KOPT-K1 (cell line): Measurements from ENCODE around the gene NLRP1.
A peak's percentile ranks its signal among the peaks of the same experiment; 100 is the strongest.

Experiments
- H3K27ac ChIP-seq: fragments of 200-600 bp; sonication (generic); 2 replicates; pipeline ENCODE4 v1.5.1; 2016; ENCODE audit warnings: antibody characterized with exemption, mild to moderate bottlenecking, low read depth, low read length; ENCODE audit not compliant: poor library complexity, severe bottlenecking
- H3K36me3 ChIP-seq: fragments of 200-600 bp; sonication (generic); 2 replicates; pipeline ENCODE4 v1.5.1; 2017; ENCODE audit warnings: antibody characterized with exemption, mild to moderate bottlenecking, low read length, moderate library complexity; ENCODE audit not compliant: insufficient read depth
- H3K9me3 ChIP-seq: fragments of 200-600 bp; sonication (generic); 2 replicates; pipeline ENCODE4 v1.5.1; 2017; ENCODE audit warnings: antibody characterized with exemption, low read length, mild to moderate bottlenecking; ENCODE audit not compliant: insufficient read depth, poor library complexity, severe bottlenecking

NLRP1 gene

DNA sequence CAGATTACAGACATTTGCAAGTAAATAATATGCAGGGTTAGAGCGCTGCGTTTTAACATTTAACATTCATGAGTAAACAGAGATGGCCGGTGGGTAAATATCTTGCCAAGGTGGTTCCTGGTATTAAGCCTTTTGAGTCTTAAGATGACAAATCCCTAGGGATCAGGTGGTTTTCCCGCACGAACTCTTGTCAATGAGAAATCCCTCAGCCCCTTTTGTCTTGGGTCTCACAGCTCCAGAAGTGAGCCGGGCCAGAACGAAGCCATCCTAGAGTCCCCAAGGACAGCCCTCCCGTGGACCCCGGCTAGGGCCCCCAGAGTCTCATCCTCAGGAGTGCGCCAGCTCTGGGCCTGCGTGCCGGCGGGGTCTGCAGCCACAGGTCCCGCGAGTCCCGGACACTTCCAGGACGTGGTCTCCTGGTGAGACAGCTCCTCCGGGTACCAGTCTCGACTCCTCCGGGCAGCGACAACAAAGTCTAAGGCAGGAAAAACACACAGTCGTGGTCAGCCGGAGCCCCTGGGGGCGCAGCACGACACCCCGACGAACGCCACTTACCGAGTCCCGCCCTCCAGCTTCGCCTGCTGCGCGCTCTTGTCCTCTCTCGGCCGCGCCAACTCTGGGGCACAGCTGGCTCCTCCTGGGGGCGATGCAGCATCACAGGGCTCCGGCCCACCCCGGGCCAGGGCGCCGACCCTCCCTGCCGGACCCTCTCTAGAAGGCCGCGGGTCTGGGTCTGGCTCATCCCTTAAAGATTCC is 84.7 kb downstream of the NLRP1 start:
- Histone ChIP-seq H3K9me3 (no peaks in the 10 kb centered on the region), H3K36me3 (no peaks in the 10 kb centered on the region), H3K27ac (no peak overlapping the region)

DNA sequence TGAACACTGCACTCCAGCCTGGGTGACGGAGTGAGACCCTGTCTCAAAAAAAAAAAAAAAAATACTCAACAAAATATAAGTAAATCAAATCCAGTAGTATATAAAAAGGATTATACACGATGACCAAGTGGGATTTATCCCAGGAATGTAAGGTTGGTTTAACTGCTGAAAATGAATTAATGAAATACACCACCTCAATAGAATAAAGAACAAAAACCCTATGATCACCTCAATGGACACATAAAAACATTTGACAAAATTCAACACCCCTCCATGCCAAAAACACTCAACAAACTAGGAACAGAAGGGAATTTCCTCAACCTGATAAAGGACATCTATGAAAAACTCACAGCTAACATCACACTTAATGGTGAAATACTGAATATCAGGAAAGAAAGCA is 91.3 kb downstream of the NLRP1 start:
- no peaks in the 10 kb centered on the region for H3K9me3 ChIP-seq
- H3K27ac ChIP-seq, result no peak overlapping the region
- H3K36me3 ChIP-seq, result peaks cover 38% of the 10 kb centered on the region

DNA sequence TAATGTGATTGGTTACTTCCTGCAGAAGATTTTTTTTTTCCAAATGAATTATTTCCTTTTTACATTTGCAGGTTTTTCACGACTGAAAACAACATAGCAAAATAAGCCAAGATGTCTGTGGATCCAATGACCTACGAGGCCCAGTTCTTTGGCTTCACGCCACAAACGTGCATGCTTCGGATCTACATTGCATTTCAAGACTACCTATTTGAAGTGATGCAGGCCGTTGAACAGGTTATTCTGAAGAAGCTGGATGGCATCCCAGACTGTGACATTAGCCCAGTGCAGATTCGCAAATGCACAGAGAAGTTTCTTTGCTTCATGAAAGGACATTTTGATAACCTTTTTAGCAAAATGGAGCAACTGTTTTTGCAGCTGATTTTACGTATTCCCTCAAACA is 95.6 kb downstream of the NLRP1 start:
- peaks cover 55% of the 10 kb centered on the region for H3K36me3 ChIP-seq
- H3K9me3 ChIP-seq, result no peaks in the 10 kb centered on the region
- no peak overlapping the region for H3K27ac ChIP-seq

DNA sequence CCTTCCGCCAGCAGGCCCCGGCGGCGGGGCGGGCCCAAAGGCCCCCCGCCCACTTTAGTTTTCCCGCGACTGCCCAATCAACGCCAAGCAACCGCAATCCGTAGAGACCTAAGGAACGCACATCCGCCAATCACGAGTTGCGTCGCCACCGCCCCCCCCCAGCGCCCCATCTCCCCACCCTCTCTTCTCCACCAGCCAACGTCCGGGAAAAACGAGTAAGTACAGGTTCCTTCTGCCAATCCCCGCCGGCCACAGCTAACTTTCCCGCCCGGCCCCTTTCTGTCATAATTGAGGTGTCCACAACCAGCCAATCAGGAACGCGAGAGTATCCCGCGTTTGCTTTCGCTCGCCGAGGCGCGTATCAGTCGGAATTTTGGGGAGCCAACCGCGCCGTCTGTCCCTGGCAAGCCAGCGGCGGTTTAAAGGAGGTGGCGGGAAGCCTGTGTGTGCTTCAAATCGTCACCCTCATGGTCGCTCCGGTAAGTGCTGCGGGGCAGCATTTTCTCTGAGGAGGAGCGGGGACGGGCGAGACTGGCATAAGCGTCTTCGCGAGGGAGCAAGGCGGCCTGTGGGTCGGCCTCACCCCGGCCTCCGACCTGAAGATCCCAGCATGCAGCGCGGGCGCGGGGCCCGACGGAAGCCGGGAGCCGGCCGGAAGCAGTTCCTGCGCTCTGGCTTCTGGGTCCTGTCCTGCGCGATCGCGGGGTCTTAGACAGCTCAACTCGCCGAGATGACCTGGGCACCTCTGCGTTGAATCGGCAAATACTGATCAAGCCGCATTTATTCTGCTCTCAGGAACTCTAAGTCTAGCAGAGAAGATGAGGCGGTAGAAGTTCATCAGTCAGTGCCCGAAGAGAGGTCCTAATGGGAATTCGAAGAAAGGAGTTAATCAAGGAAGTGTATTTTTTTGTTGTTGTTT is 97.8 kb downstream of the NLRP1 start, which contains the start of gene MIS12:
Gene MIS12, plus strand, starts transcription at position 361 of the 919 bp plus-strand sequence. CDS start 2,297 bp downstream, outside the sequence.
- Histone ChIP-seq H3K27ac (peak within 1 kb of the TSS; percentile 95), H3K36me3 (peaks cover 73% of the 10 kb centered on the region), H3K9me3 (no peaks in the 10 kb centered on the region)

DNA sequence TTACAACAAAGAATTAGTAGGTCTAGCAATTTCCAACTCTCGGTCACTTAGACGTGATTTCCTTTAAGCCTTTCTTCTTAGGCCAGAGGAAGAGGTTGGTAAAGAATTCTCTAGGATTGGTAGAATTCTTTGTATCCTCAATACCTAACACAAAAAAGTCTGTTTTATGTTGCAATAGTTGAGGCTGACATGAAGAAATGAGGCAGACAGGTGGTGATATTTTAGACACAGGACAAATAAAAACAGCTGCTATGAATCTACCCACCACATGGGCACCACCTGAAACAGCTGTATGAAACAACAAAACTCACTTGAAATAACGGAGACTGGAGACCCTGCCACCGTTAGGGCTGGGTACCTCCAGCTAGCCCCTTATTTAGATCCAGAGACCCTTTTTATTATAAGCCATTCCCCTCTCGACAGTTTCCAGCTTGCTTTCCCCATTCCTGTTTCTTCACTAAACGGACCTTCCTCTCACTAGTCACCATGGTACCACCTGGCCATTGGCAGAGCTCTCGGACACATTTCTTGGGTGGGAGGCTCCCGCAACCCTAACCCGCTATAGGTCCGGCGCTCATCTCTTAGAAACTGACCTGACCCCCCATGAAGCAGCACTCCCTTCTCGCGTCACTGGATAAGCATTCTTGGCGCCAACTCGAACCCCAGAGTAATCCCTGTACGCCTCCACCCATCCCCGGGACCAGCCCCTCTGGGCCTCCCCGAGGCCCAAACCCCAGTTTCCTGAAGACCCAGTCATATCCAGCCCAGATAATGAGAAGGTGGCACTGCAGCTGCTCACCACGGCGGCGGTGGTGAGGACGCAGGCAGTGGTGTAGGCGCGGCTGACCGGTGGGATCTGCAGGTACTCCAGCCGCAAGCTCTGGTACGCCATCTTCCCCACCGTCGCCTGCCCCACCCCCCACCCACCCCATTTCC is 98.8 kb downstream of the NLRP1 start, which contains the start of gene DERL2:
Gene DERL2, minus strand, starts transcription at position 909 of the 936 bp plus-strand sequence. Its CDS starts 17 bp downstream, at position 892.
- Histone ChIP-seq H3K9me3 (no peaks in the 10 kb centered on the region), H3K27ac (peak within 1 kb of the TSS; percentile 95), H3K36me3 (peaks cover 73% of the 10 kb centered on the region)

DNA sequence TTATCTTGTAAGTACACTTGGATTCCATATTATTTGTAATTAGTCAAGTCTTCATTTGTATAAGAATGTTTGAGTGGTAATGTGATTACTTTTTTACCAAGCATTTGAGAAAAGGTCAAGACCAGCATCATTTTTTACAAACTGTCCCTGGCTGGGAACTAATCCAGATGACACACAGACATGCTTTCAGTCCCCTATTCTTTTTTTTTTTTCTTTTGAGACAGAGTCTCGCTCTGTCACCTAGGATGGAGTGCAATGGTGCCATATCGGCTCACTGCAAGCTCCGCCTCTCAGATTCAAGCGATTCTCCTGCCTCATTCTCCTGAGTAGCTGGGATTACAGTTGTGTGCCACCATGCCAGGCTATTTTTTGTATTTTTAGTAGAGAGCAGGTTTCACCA is 102.9 kb downstream of the NLRP1 start:
- no peak overlapping the region for H3K27ac ChIP-seq
- H3K36me3 ChIP-seq, result peaks cover 83% of the 10 kb centered on the region
- H3K9me3 ChIP-seq, result no peaks in the 10 kb centered on the region

DNA sequence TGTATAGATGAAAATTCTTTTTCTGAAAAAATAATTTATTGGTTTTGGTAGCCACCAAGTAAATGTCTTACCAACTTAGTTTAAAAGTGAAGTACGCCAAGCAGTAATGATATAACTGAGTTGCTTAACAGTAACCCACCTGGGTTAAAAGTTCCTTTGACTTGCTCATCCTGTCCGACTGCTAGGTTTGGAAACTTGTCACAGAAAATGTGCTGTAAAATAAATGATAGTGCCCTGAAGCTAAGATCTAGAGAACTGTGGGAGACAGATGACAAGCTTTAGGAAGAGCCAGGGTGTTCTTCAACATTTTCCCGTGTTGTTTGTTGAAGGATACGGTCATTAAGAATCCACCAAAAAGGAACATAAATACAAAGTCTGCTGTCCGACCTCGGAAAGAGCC is 103.3 kb downstream of the NLRP1 start:
- Histone ChIP-seq H3K36me3 (peaks cover 87% of the 10 kb centered on the region), H3K9me3 (no peaks in the 10 kb centered on the region), H3K27ac (no peak overlapping the region)

DNA sequence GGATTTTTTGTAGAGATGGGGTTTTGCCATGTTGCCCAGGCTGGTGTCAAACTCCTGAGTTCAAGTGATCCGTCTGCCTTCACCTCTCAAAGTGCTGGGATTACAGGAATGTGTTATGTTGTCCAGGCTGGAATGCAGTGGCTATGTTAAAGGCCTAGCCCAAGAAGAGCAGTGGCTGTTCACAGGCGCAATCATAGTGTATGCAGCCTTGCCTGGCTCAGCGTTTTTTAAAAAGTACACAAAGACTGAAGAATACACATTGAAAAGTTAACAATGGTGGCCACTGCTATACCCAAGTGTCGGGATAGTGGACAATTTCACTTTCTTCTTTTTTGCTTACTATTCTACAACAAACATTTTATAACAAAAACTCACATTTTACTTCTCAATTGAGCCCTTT is 105.3 kb downstream of the NLRP1 start:
- H3K9me3 ChIP-seq, result no peaks in the 10 kb centered on the region
- H3K36me3 ChIP-seq, result peaks cover 96% of the 10 kb centered on the region
- no peak overlapping the region for H3K27ac ChIP-seq

DNA sequence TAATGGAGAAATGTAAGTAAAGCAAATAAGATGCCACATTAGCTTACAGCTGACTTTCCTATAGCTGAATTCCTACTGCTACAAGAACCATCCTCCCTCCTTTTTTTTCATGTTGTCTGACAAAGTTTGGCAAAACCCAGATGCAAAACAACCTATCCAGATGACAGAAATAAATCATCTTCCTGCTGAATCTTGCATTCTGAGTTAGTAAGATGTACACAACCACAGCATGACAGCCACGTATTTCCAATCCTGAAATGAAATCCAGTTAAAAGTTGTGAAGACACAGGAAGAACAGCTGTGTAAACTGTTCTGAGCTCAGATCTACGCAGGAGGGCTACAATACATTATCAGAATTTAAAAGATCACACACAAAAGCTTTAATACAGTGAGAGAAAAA is 110.4 kb downstream of the NLRP1 start:
- Histone ChIP-seq H3K27ac (no peak overlapping the region), H3K36me3 (peaks cover 73% of the 10 kb centered on the region), H3K9me3 (no peaks in the 10 kb centered on the region)

DNA sequence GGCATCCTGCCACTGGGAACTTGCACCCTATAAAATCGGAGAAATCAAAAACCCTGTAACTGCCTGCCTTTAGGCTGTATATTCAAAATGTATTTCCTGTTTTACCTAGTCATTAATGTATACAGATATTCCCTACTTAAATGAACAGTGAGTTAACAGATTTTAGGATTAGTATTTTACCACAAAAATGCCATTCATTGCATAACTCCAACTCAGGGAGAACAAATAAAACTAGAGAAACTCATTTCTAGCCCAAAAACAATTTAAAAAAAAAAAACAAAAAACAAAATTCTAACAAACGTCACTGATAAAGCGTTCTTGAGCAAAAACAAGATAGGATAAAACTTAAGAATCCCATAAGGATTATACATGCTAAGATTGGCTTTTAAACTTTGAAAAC is 111.8 kb downstream of the NLRP1 start:
- peaks cover 59% of the 10 kb centered on the region for H3K36me3 ChIP-seq
- no peak overlapping the region for H3K27ac ChIP-seq
- H3K9me3 ChIP-seq, result no peaks in the 10 kb centered on the region

DNA sequence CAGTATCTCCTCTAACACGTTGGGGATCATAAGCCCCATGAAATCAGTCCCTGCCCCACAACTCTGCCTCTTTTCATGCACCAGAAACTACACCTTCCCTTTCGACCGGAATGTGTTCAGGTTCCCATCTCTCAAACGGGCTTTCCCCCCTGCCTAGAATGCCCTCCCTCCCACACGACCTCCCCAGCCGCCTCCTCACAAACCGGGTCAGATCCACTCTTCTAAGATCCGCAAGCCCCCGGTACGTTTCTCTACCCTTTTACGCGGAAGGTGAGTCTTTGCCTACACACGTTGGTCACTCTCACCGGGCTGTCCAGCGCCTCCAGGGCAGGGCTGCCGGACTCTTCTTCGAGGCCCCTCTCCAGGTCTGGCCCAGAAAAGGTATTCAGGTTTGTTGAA is 116.2 kb downstream of the NLRP1 start:
- no peaks in the 10 kb centered on the region for H3K9me3 ChIP-seq
- peak overlapping the region; percentile 63 for H3K27ac ChIP-seq
- peaks cover 27% of the 10 kb centered on the region for H3K36me3 ChIP-seq

DNA sequence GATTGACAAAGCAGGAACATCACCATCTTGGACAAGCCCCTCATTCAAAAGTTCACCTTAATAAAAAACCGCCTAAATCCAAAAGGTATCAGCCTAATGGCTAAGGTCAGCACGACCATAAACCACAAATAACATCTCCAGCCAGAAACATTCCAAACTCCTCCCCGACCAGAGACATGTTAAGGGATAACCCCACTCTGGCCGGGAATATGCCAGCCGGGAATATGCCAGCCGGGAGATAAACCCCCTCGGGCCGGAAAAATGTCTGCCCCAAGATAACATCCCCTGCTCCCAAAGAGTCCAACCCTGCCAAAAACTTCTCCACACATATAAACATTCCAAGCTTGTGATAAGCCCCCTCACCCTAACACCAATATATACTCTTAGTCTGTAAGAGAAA is 116.9 kb downstream of the NLRP1 start:
- peak overlapping the region; percentile 63 for H3K27ac ChIP-seq
- peaks cover 27% of the 10 kb centered on the region for H3K36me3 ChIP-seq
- no peaks in the 10 kb centered on the region for H3K9me3 ChIP-seq

DNA sequence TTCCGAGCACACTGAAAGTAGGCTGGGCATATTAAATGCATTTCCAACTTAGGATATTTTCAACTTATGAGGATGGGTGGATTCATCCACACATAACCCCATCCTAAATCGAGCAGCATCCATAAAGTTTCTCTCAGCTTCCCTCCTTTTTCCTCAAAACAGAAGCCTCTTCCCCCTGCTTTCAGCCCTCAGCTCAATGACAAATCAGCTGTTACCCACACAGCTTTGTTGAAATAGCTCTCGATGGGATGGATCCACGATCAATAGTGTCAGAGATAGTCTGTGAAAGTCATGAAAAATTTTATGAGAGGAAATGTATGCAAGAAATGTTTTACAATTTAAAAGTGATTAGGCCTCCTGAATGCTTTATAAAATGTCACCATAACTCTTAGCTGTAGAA is 118.0 kb downstream of the NLRP1 start:
- no peaks in the 10 kb centered on the region for H3K9me3 ChIP-seq
- H3K27ac ChIP-seq, result no peak overlapping the region
- H3K36me3 ChIP-seq, result peaks cover 27% of the 10 kb centered on the region

DNA sequence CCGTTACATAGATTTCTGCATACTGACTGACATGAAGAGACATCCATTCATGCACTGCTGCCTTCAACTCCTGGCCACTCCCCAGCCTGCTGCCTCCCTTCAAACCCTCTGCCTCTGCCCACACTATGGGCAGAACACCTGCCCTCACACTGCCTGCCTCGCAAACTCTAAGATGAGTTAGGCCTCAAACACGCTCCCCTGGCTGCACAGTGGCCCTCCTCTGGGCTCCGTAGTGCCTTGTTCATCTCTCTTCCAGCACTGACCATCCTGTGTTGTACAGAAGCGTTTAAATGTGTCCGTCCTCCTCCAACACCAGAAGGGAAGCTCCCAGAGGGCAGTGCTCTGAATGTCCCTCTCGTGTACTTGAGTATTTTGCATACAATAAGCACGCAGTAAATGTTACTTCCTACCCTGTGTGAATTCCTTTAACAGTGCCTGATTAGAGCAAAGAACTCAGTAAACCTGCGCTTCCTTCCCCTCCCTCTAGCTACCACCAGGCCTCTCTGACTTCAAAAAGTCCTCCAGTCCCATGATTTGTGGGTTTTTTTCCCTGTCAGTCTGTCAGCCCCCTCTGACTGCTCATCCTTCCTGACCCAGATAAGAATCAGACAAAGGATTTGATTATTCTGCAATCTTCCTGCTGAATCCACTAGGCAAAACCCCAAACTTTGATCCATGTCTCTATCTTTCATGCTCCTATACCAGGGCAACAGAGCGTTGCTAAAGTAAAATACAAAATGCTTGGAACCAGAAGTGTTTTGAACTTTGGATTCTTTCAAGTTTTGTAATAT is 119.4 kb downstream of the NLRP1 start:
- Histone ChIP-seq H3K27ac (no peak overlapping the region), H3K36me3 (peaks cover 39% of the 10 kb centered on the region)

More for the DNA sequence above, 119.4 kb downstream of the NLRP1 start:
- H3K9me3 ChIP-seq, result no peaks in the 10 kb centered on the region
